Measurements from ENCODE around the gene PRR23C. TPM values are rescaled to one million over a fixed set of nuclear protein-coding genes. Genes with fewer than 3 reads are reported as not detected.
"Not testable (repeated sequence)": the region's sequence is repeated elsewhere in the genome, so short reads cannot be mapped to it uniquely, and the experiment has no call there.

Gene PRR23C
- total RNA-seq, result not detected
- long read RNA-seq, result 0 reads

DNA sequence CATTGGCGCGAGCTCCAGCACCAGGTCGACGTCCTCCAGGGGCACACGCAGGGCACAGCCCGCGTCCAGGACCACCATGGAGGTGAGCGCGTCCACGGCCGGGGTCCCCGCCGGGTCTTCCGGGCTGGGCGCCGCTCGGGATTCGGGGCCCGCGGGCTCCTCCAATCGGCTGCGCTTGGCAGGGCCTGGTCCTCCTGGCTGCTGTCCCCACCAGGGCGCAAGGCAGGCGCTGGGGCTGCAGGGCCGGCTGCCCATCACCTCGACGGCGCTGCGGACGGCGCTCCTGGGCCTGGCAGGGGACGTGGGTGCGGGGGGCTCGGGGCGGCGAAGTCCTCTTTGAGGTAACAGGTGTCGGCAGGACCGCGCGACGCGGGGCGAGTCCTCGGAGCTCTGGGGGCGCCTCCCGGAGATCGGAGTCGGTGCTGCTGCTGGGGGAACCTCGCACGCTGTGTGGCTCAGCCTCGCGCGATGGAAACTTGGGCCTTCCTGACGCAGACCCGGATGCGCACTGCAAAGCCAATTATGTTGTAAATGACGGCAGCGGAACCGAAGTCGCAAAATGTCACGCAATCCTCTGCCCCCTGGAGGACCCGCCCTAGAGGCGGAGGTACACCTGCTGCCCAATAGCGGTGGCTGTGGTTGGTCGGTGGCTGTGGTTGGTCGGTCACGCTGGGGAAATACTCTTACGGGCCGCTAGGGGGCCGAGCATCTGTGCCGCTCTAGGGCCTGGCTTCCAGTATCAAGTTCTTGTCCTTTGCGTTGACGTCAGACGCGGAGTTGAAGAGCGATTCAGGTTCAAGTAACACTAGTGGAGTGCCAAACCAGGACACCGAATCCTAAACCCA lies at the start of gene PRR23C:
Gene PRR23C, minus strand, starts transcription at position 527 of the 845 bp plus-strand sequence. Its CDS starts 272 bp downstream, at position 255.
- no peak for DNase-seq (ENCODE audit: low spot score)

DNA sequence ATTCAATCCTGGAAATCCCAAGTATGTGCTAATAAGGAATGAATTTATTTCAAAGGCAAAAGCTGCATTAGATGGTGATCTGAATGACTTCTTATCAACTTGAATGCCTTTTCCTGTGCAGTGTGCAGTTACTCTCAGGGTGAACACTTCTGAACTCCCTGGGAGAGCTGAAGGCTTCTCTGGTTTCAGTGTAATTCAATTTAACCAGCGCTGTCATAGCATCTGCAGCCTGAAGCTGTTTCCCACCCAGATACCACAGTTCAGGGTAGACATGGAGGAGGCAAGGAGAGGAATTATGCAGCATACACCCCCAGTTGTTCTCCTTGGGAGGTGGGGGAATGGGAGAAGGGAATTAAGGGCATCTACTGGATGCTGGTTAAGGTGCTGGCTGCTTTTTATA lies 49.1 kb upstream of the PRR23C start:
- DNase-seq (ENCODE audit: low spot score), result no peak

DNA sequence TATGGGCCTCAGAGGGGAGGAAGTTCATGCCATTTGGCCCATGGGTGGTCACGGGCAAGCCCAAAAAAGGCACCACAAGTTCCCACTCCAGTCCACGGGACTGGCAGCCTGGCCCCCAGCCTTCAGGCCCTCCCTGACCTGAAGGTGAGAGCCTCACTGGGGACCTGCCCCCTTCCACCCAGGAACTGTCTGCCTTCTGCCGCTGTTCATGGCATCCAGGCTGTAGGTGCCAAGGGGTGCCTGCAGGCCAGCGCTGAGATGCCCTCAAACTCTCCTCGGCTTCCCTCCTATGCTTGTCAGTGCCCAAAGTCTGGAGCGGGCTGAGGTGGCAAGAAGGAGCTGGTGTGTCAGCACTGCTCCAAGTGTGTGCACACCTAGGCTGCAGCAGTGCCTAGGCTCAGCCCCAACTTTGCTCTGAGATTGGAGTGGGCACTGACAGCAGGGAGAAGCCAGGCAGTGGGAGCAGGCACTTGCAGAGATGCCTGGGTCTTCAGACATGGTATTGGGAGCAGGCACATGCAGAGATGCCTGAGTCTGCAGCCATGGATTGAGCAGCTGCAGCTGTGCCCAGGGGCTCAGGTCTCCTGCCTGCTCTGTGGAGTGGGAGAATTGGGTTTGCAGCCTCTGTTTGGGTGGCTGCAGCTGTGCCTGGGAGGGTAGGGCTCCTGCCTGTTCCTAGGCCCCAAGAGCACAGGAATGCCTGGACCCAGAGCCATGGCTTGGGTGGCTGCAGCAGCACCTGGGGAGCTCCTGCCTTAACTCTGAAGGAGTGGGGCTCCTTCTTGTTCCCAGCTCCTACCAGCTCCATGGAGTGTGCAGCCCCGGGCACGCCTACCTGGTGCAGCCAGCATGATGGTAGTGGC lies 44.0 kb upstream of the PRR23C start:
- peak; percentile 75 for DNase-seq (ENCODE audit: low spot score)

DNA sequence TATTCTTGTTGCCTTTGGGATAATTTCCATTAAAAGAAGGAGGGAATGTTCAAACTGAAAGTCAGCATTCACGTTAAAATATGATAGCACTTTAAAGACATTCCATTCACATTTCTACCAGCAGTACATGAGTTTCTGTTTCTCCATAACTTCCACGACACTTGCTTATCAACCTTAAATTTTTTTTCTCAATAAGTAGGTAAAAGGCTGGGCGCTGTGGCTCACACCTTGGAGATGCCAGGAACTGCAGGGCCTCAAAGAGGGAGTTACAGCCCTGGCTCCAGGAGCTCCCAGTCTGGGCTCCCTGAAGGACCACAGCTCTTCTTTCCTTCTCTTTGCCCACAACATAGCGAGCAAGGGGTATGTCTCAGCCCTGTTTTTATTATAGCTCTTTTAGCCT lies 42.9 kb upstream of the PRR23C start:
- DNase-seq (ENCODE audit: low spot score), result no peak

DNA sequence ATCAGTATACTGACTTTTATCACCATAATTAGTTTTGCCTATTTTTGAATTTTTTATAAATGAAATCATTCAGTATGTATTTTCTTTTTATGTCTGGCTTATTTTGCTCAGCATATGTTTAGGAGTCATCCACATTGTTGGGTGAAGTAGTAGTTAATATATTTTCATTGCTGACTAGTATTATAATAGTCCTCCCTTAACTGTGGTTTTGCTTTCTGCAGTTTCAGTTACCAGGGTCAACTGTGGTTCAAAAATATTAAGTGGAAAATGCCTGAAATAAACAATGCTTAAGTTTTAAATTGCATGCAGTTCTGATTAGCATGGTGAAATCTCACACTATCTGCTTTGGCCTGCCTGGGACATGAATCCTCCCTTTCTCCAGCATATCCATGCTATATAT lies 39.5 kb upstream of the PRR23C start:
- DNase-seq (ENCODE audit: low spot score), result no peak

DNA sequence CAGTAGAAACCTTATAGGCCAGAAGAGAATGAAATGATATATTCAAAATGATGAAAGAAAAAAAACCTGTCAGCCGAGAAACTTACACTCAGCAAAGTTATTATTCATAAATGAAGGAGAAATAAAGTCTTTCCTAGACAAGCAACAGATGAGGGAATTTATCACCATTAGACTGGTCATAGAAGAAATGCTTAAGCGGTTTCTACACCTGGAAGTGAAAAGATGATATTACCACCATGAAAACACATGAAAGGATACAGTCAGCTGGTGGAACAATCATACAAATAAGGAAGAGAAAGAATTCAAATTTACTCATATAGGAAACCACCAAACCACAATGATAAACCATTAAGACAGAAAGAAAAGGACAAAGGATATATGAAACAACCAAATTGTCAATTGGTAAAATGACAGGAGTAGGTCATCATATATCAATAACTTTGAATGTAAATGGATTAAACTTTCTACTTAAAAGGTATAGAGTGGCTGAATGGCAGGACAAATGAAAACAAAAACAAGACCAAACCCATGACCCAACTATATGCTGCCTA lies 29.9 kb upstream of the PRR23C start:
- DNase-seq (ENCODE audit: low spot score), result no peak

DNA sequence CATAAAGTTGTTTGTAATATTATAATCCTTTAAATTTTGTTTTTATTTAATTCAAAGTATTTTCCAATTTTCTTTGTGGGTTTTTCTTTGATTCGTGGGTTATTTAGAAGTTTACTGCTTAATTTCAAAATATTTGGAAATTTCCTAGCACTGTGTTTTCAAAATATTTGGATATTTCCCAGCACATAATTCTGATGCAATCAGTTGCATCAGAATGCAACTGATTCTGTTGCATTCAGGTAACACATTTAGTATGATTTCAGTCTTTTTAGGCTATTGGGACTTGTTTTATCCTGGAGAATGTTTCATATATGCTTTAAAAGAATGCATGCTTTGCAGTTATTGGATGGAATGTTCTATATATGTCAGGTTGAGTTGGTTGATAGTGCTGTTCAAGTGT lies 18.2 kb upstream of the PRR23C start:
- DNase-seq (ENCODE audit: low spot score), result no peak

DNA sequence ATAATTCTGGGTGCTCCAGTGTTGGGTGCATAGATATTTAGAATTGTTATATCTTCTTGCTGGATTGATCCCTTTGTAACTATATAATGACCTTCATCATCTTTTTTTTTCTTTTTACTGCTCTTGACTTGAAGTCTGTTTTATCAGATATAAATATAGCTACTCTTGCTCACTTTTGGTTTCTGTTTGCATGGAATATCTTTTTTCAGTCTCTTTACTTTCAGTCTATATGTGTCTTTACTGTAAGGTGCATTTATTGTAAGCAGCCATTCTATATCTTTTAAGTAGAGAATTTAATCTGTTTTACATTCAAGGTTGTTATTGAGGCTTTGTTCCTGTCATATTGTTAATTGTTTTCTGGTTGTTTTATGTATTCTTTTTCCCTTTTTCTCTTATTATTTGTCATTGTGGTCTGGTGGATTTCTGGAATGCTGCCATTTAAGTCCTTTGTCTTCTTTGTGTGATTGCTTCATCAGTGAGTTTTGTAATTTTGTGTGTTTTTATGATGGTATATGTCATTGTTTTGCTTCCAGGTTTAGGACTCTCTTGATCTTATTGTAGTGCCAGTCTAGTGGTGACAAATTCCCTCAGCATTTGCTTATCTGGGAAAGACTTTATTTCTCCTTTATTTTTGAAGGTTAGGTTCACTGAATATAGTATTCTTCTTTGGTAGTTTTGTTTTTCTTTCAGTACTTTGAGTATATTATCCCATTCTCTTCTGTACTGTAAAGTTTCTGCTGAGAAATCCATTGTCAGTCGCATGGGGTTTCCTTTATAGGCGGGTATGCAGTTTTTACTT lies 8.3 kb upstream of the PRR23C start:
- no peak for DNase-seq (ENCODE audit: low spot score)

DNA sequence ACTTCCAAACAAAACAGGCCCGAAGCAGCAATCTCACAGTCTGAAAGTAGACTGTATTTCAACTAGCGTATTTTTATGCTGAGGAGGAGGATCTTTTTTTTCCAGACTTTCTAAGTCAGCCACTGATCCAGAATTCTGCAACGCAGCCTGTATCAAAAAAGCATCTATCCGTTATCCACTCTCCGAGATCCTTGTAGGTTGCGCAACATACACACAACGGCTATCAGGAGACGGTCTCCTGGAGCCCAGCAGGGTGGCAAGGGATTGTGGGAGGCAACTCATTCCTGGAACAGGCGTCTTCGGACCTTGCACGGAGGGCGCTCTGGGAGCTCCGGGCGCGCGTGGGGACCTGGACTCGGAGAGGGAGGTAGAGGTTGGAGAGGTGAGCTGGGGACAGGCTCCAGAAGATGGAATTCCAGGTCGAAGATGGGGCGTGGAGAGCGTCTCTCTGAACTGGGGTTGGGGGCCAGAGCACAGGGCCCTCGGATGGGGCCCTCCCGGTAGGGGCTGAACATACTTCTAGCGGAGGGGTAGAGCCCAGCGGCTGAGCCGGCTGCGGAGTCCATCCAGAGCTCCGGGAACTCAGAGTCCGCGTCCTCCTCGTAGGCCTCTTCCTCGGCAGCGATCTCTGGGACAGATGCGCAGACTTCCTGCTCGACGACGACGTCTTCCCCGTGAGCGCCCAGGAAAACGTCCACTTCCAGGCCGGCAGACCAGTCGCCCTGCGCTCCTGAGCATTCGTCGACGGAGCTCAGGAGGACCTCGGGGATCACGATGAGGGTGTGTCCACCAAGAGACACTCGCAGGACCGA lies 932 bp downstream of the PRR23C start:
- no peak for DNase-seq (ENCODE audit: low spot score)

DNA sequence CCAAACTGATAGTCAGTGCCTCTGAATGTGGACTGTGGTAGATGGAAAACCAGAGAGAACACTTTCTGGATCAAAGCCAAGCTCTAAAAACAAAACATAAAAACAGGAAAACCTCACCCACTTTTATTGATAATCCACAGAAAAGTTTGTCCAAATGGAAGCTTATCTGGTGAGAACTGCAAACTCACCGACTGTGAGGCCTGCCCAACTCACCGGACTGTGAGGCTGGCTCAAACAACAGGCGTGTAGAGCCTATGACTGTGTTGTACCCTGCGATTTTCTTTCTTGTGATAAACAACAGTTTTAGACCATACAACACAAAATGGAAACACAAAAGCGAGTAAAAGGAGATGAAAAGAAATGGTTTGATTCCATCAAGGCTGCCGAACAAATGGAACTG lies 7.2 kb downstream of the PRR23C start:
- no peak for DNase-seq (ENCODE audit: low spot score)

DNA sequence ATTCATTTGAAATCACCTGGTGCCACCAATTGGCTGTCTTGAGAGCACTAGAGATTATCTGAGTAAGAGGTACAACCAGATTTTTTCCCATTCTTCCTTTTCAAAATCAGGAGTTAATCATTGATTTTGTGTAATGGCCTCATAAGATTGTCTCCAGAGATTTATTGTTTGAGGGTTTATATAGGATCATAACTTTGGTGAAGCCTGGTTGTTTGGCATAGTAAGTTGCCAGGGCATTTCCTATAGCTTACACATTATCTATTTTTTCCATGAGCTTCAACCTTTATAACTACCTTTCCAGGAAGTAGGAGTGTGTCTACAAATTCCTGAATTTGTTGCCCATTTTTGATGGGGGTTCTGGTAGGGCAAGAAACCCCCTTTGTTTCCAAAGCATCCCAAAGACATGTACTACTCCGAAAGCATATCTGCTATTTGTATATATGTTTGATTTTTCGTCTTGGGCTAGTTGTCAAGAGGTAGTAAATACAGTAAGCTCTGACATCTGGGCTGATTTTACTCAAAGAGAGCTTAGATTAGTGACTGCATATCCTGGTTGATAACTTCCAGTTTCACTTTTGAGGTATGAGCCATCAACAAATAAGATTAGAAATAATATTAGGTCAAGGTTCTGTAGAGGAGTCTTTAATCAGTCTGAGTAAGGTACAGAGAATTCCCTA lies 12.2 kb downstream of the PRR23C start:
- no peak for DNase-seq (ENCODE audit: low spot score)

DNA sequence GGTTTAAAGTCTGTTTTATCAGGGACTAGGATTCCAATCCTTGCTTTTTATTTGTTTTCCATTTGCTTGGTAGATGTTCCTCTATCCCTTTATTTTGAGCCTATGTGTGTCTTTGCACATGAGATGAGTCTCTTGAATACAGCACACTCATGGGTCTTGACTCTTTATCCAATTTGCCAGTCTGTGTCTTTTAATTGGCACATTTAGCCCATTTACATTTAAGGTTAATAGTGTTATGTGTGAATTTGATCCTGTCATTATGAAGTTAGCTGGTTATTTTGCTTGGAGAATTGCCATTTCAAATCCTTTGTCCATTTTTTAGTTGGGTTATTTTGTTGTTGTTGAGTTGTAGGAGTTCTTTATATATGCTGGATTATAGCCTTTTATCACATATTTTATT lies 14.1 kb downstream of the PRR23C start:
- not testable (repeated sequence) for DNase-seq (ENCODE audit: low spot score)

DNA sequence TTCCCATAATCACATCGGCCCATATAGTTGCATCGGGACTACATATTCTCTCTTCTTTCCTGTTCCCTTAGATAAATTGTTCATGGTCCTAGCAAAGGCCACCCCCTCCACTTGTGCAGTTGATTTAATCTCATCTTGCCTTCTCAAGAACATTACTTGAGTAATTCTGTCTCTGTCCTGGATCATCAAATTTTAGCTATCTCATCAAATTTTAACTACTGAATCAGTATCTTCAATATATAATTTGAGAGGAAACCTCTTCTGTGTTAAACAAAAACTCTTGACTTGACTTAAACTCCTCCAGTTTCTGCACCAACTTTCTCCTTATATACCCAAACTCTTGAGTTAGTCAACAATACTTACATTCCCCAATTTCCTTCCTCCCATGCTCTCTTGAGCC lies 19.7 kb downstream of the PRR23C start:
- no peak for DNase-seq (ENCODE audit: low spot score)

DNA sequence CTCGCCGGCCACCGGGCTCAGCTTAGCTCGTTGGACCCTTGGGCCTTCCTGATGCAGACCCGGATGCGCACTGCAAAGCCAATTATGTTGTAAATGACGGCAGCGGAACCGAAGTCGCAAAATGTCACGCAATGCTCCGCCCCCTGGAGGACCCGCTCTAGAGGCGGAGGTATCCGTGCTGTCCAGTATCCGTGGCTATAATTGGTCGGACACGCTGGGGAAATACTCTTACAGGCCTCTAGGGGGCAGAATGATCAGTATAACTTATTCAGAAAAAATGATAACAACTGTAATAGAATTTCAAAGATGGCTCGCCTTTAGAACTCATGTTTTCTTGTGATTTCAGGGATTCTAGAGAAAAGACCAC lies 23.8 kb downstream of the PRR23C start, which contains the start of gene PRR23B:
Gene PRR23B, minus strand, starts transcription at position 59 of the 367 bp plus-strand sequence. CDS start 265 bp downstream, outside the sequence.
- no peak for DNase-seq (ENCODE audit: low spot score)

DNA sequence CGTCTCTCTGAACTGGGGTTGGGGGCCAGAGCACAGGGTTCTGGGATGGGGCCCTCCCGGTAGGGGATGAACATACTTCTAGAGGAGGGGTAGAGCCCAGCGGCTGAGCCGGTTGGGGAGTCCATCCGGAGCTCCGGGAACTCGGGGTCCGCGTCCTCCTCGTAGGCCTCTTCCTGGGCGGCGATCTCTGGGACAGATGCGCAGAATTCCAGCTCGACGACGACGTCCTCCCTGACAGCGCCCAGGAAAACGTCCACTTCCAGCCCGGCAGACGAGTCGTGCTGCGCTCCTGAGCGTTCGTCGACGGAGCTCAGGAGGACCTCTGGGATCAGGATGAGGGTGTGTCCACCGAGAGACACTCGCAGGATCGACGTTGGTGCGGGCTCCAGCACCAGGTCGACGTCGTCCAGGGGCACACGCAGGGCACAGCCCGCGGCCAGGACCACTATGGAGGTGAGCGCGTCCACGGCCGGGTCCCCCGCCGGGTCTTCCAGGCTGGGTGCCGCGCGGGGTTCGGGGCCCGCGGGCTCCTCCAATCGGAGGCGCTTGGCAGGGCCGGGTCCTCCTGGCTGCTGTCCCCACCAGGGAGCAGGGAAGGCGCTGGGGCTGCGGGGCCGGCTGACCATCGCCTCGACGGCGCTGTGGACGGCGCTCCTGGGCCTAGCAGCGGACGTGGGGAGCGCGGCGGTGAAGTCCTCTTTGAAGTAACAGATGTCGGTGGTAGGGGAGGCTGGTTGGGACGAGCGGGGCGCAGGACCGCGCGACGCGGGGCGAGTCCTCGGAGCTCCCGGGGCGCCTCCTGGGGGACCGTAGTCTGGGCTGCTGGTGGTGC lies 24.4 kb downstream of the PRR23C start:
- DNase-seq (ENCODE audit: low spot score), result no peak

DNA sequence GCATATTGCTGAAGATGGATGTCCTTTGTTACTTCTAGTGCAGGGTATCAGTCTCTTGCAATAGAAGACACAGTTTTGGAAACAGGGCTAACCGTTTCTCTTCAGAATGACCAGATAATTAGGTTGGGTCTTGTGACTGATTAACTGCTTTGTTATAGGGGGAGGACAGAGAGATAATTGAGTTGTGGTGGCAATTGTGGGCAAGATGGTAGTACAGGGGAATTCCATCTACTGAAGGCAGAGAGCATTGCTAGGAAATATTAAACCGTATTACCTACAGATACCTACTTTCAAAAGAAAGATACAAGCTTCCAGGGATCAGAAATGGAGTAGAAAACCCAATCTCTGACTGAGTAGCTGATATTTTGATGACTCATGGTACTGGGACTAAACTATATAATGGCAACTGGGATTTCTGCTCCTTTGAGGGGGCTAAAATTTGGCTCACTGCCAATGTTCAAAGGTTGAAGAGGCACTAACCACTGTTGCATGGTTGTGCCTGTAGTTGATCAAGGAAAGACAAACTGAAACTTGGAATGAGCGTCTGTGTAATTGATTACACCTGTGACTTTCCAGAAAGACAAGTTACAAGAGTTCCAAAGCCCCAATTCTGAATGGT lies 28.2 kb downstream of the PRR23C start:
- no peak for DNase-seq (ENCODE audit: low spot score)

DNA sequence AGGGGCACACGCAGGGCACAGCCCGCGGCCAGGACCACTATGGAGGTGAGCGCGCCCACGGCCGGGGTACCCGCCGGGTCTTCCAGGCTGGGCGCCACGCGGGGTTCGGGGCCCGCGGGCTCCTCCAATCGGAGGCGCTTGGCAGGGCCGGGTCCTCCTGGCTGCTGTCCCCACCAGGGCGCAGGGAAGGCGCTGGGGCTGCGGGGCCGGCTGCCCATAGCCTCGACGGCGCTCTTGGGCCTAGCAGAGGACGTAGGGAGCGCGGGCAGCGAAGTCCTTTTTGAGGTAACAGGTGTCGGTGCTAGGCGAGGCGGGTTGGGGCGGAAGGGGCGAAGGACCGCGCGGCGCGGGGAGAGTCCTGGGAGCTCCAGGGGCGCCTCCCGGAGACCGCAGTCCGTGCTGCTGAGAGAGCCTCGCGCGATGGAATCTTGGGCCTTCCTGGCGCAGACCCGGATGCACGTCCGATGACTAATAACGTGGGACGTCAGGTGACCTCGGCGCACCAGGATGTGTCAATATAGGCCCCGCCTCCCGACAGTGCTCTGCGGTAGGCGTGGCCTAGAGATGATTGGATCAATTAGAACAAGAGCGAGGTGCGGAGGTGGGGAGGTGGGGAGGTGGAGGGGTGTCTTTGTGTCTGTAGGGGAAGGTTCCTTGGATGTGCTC lies 38.5 kb downstream of the PRR23C start, which contains the start of gene PRR23A:
Gene PRR23A, minus strand, starts transcription at position 218 of the 666 bp plus-strand sequence. Its CDS starts 0 bp downstream, at position 218.
- DNase-seq (ENCODE audit: low spot score), result no peak

All from mesenteric fat pad (tissue), 1 donor.